ENCODE data around the gene GLDC. TPM values are rescaled to one million over a fixed set of nuclear protein-coding genes. Genes with fewer than 3 reads are reported as not detected.
"Not testable (repeated sequence)": the region's sequence is repeated elsewhere in the genome, so short reads cannot be mapped to it uniquely, and the experiment has no call there.

GLDC gene
- polyA plus RNA-seq, 6 donors from 2014 or later = 0.23 to 2.2 (median 1.2) TPM; not detected in 2

DNA sequence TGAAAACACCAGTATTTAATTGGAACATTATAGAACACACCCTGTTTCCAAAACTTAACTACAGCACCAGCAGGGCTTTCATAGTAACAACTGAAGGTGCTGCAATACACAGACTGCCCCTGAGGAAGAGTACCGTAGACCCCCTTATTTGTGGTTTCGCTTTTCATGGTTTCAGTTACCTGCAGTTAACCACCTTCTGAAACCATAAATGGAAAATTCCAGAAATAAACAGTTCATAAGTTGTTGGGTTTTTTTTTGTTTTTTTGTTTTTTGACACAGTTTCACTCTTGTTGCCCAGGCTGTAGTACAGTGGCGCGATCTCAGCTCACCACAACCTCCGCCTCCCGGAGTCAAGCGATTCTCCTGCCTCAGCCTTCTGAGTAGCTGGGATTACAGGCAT lies 9.5 kb upstream of the GLDC start:
- no peak for DNase-seq
- H3K4me3 Mint-ChIP-seq = peak overlapping the region in 7 of 8 donors; percentile 32 to 69 (median 55)
- peak in 1 of 2 donors; percentile 49 for ATAC-seq (ENCODE audit: low read depth in 2 of 2)
- no peaks in the 10 kb centered on the region for H3K27me3 Mint-ChIP-seq
- peak overlapping the region in 2 of 6 donors; percentile 74 to 78 for H3K27ac Mint-ChIP-seq
- H3K36me3 Mint-ChIP-seq = no peaks in the 10 kb centered on the region
- H3K4me1 Mint-ChIP-seq = peaks cover 6 to 14% (median 8%) of the 10 kb centered on the region in 3 donors
- H3K9me3 Mint-ChIP-seq = peaks cover 0 to 1% (median 0%) of the 10 kb centered on the region in 7 donors

- peaks cover 38 to 41% (median 40%) of the 10 kb centered on the region in 3 donors for H3K27me3 Mint-ChIP-seq
- peaks cover 17 to 28% (median 22%) of the 10 kb centered on the region in 3 donors for H3K4me1 Mint-ChIP-seq
- peak overlapping the region; percentile 73 to 94 (median 90) for H3K4me3 Mint-ChIP-seq
- H3K36me3 Mint-ChIP-seq = no peaks in the 10 kb centered on the region
- peak overlapping the region in 2 of 6 donors; percentile 10 to 79 for H3K27ac Mint-ChIP-seq
- peak; percentile 5 for DNase-seq
- peak in 1 of 2 donors; percentile 10 for ATAC-seq (ENCODE audit: low read depth in 2 of 2)
- H3K9me3 Mint-ChIP-seq = no peaks in the 10 kb centered on the region
These were observed 736 bp upstream of the GLDC start for GRCh38 chr9:6646293-6646636.

GRCh38 chr9:6645105-6645354 lies 499 bp downstream of the GLDC start:
- not testable (repeated sequence) for H3K36me3 Mint-ChIP-seq, H3K9me3 Mint-ChIP-seq
- ATAC-seq (ENCODE audit: low read depth in 2 of 2) (peak; percentile 58 to 61), DNase-seq (peak; percentile 19)
- H3K27me3 Mint-ChIP-seq = peaks cover 43 to 53% (median 53%) of the 10 kb centered on the region in 3 donors
- peak overlapping the region in 1 of 6 donors; percentile 65 for H3K27ac Mint-ChIP-seq
- peaks cover 19 to 28% (median 22%) of the 10 kb centered on the region in 3 donors for H3K4me1 Mint-ChIP-seq
- H3K4me3 Mint-ChIP-seq = peak overlapping the region; percentile 73 to 94 (median 89)

- Mint-ChIP-seq H3K27me3 (peaks cover 43 to 58% (median 57%) of the 10 kb centered on the region in 3 donors), H3K36me3 (no peaks in the 10 kb centered on the region), H3K4me3 (peak overlapping the region; percentile 73 to 94 (median 89)), H3K27ac (peak overlapping the region in 3 of 6 donors; percentile 26 to 78 (median 65)), H3K4me1 (peaks cover 22 to 28% (median 23%) of the 10 kb centered on the region in 3 donors), H3K9me3 (no peaks in the 10 kb centered on the region)
- ATAC-seq (ENCODE audit: low read depth in 2 of 2) (no peak), DNase-seq (no peak)
These were observed 1.0 kb downstream of the GLDC start for GRCh38 chr9:6644346-6645104.

GRCh38 chr9:6641961-6642360 lies 3.6 kb downstream of the GLDC start:
- Mint-ChIP-seq H3K4me1 (peaks cover 23 to 34% (median 25%) of the 10 kb centered on the region in 3 donors), H3K36me3 (no peaks in the 10 kb centered on the region), H3K9me3 (no peaks in the 10 kb centered on the region), H3K27me3 (peaks cover 43 to 62% (median 58%) of the 10 kb centered on the region in 3 donors), H3K4me3 (no peak overlapping the region), H3K27ac (no peak overlapping the region)
- DNase-seq (no peak), ATAC-seq (ENCODE audit: low read depth in 2 of 2) (no peak)

- Mint-ChIP-seq H3K4me1 (peaks cover 23 to 34% (median 25%) of the 10 kb centered on the region in 3 donors), H3K4me3 (no peak overlapping the region), H3K27ac (no peak overlapping the region), H3K36me3 (no peaks in the 10 kb centered on the region), H3K9me3 (no peaks in the 10 kb centered on the region), H3K27me3 (peaks cover 43 to 62% (median 57%) of the 10 kb centered on the region in 3 donors)
- no peak for ATAC-seq (ENCODE audit: low read depth in 2 of 2)
- DNase-seq = no peak
These were observed 4.0 kb downstream of the GLDC start for GRCh38 chr9:6641561-6641960.

- Mint-ChIP-seq H3K27me3 (peaks cover 40 to 58% (median 52%) of the 10 kb centered on the region in 3 donors), H3K36me3 (no peaks in the 10 kb centered on the region), H3K4me1 (peaks cover 20 to 30% (median 20%) of the 10 kb centered on the region in 3 donors), H3K27ac (no peak overlapping the region), H3K9me3 (no peaks in the 10 kb centered on the region), H3K4me3 (no peak overlapping the region)
- DNase-seq (no peak), ATAC-seq (ENCODE audit: low read depth in 2 of 2) (no peak)
These were observed 4.5 kb downstream of the GLDC start for GRCh38 chr9:6641056-6641455.

- no peak overlapping the region for H3K27ac Mint-ChIP-seq
- DNase-seq (no peak), ATAC-seq (ENCODE audit: low read depth in 2 of 2) (no peak)
- H3K36me3 Mint-ChIP-seq = no peaks in the 10 kb centered on the region
- H3K9me3 Mint-ChIP-seq = no peaks in the 10 kb centered on the region
- H3K4me1 Mint-ChIP-seq = peaks cover 14 to 24% (median 16%) of the 10 kb centered on the region in 3 donors
- no peak overlapping the region for H3K4me3 Mint-ChIP-seq
- peaks cover 36 to 52% (median 47%) of the 10 kb centered on the region in 3 donors for H3K27me3 Mint-ChIP-seq
These were observed 5.1 kb downstream of the GLDC start for GRCh38 chr9:6640268-6641051.

DNA sequence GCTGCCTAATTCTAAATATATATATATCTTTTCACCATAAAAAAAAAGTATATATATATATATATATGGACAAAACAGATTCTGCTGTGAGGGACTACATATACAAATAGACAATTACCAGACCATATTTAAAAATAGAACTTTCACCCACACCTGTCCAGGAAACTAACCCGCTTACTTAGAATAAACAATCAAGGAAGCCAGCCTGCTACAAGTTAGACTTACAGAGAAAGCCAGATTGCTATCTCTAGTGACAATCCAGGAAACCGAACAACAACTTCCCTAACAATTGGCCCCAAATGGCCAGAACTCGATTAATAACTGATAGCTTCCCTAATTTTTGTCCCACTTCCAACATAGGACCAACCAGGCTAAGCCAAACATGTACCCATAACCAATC lies 5.9 kb downstream of the GLDC start:
- Mint-ChIP-seq H3K27me3 (peaks cover 38 to 46% (median 44%) of the 10 kb centered on the region in 3 donors), H3K9me3 (peaks cover 0 to 2% (median 0%) of the 10 kb centered on the region in 7 donors), H3K27ac (no peak overlapping the region), H3K4me1 (peaks cover 12 to 18% (median 17%) of the 10 kb centered on the region in 3 donors), H3K4me3 (no peak overlapping the region), H3K36me3 (no peaks in the 10 kb centered on the region)
- DNase-seq (no peak), ATAC-seq (ENCODE audit: low read depth in 2 of 2) (no peak)

- Mint-ChIP-seq H3K9me3 (peaks cover 0 to 2% (median 0%) of the 10 kb centered on the region in 7 donors), H3K27me3 (peaks cover 0 to 9% (median 5%) of the 10 kb centered on the region in 3 donors), H3K36me3 (no peaks in the 10 kb centered on the region), H3K4me3 (peak overlapping the region in 1 of 8 donors; percentile 56), H3K4me1 (peaks cover 15 to 31% (median 23%) of the 10 kb centered on the region in 3 donors), H3K27ac (peak overlapping the region in 1 of 6 donors; percentile 54)
- no peak for ATAC-seq (ENCODE audit: low read depth in 2 of 2)
- no peak for DNase-seq
These were observed 11.1 kb downstream of the GLDC start for GRCh38 chr9:6634444-6634843.

- DNase-seq (no peak), ATAC-seq (ENCODE audit: low read depth in 2 of 2) (no peak)
- Mint-ChIP-seq H3K27ac (peak overlapping the region in 2 of 6 donors; percentile 14 to 79), H3K27me3 (peaks cover 0 to 5% (median 0%) of the 10 kb centered on the region in 3 donors), H3K4me1 (peaks cover 15 to 25% (median 20%) of the 10 kb centered on the region in 3 donors), H3K36me3 (no peaks in the 10 kb centered on the region), H3K9me3 (peaks cover 0 to 2% (median 0%) of the 10 kb centered on the region in 7 donors), H3K4me3 (no peak overlapping the region)
These were observed 12.2 kb downstream of the GLDC start for GRCh38 chr9:6633378-6633777.

- Mint-ChIP-seq H3K9me3 (peaks cover 0 to 2% (median 0%) of the 10 kb centered on the region in 7 donors), H3K4me1 (peaks cover 15 to 32% (median 20%) of the 10 kb centered on the region in 3 donors), H3K36me3 (no peaks in the 10 kb centered on the region), H3K27me3 (peaks cover 0 to 5% (median 0%) of the 10 kb centered on the region in 3 donors), H3K27ac (peak overlapping the region in 3 of 6 donors; percentile 14 to 94 (median 47)), H3K4me3 (peak overlapping the region in 4 of 8 donors; percentile 17 to 37 (median 23))
- ATAC-seq (ENCODE audit: low read depth in 2 of 2) (peak; percentile 99), DNase-seq (peak; percentile 17)
These were observed 12.9 kb downstream of the GLDC start for GRCh38 chr9:6632516-6633183.

GRCh38 chr9:6631207-6631512 lies 14.4 kb downstream of the GLDC start:
- ATAC-seq (ENCODE audit: low read depth in 2 of 2) (no peak), DNase-seq (no peak)
- Mint-ChIP-seq H3K4me3 (peak overlapping the region in 2 of 8 donors; percentile 5 to 11), H3K36me3 (no peaks in the 10 kb centered on the region), H3K27me3 (peaks cover 0 to 5% (median 0%) of the 10 kb centered on the region in 3 donors), H3K27ac (peak overlapping the region in 1 of 6 donors; percentile 51), H3K4me1 (peaks cover 15 to 35% (median 20%) of the 10 kb centered on the region in 3 donors), H3K9me3 (peaks cover 0 to 2% (median 0%) of the 10 kb centered on the region in 7 donors)

All from naive B cell (primary cell).